SJCRH30 (cell line): ENCODE data around the gene SNX8. TPM values are rescaled to one million over a fixed set of nuclear protein-coding genes. Genes with fewer than 3 reads are reported as not detected.

Experiments used
- total RNA-seq: library from RNA; depleted of rRNA; stranded (reverse); fragments of >200 nt; shearing (Covaris generic); gene quantifications from 2 replicates; pipeline ENCODE4 v1.2.3, GENCODE V29; 2014; rRNA removed

The SNX8 gene
- total RNA-seq, 1 experiment from 2014 or later = 18.0 TPM

Other genes with a start within 250 kb of the SNX8 start
- gene MAD1L1, start 81.5 kb downstream of the SNX8 start, total RNA-seq = 25.9 and 31.5 TPM in 2 replicates
- 39.6 and 42.4 TPM in 2 replicates for gene MRM2, start 72.2 kb downstream of the SNX8 start, total RNA-seq
- gene NUDT1, start 72.2 kb downstream of the SNX8 start, total RNA-seq = 71.2 and 91.3 TPM in 2 replicates
- 205 and 212 TPM in 2 replicates for gene EIF3B, start 40.4 kb upstream of the SNX8 start, total RNA-seq
- 7.4 and 7.8 TPM in 2 replicates for gene CHST12, start 89.2 kb upstream of the SNX8 start, total RNA-seq
- gene GRIFIN, start 162.0 kb upstream of the SNX8 start, total RNA-seq = not detected in 2 replicates
- gene LFNG, start 205.3 kb upstream of the SNX8 start, total RNA-seq = 20.3 and 25.2 TPM in 2 replicates
- gene BRAT1, start 241.1 kb upstream of the SNX8 start, total RNA-seq = 38.5 and 41.5 TPM in 2 replicates
- 5.0 and 5.1 TPM in 2 replicates for gene IQCE, start 244.5 kb upstream of the SNX8 start, total RNA-seq